Stomach (tissue), 4 donors: ENCODE data around the gene MFF.

Experiments used
- CTCF ChIP-seq, 7 experiments: fragments of 450-650 bp in 4 of 7; fragments of 200-600 bp in 3 of 7; sonication (generic) in 3 of 7; IDR thresholded peaks; one replicate each; pipeline ENCODE4 v1.5.1; 2016 to 2019; ENCODE audit warnings: antibody characterized with exemption in 7 of 7, control low read depth in 2 of 7, mild to moderate bottlenecking in 1 of 7
- EP300 ChIP-seq: sonication (generic); formaldehyde crosslinking; IDR thresholded peaks from one replicate; pipeline ENCODE4 v1.6.1; 2017; ENCODE audit warnings: antibody characterized with exemption
- POLR2A ChIP-seq, 4 donors: fragments of 450-650 bp; IDR thresholded peaks; one replicate each; pipeline ENCODE4 v1.6.1; 2016; ENCODE audit warnings: antibody characterized with exemption in 4 of 4, control low read depth in 2 of 4, mild to moderate bottlenecking in 1 of 4, moderate library complexity in 1 of 4

GRCh38 chr2:227402959-227403358, 77.9 kb downstream of the MFF start:
- TF ChIP-seq CTCF (IDR thresholded peaks at IDR 0.05) (no peak), POLR2A (IDR thresholded peaks at IDR 0.05) (no peak), EP300 (no peak)
